Testis (tissue), 3 donors: ENCODE data around the gene ACYP2. TPM values are rescaled to one million over a fixed set of nuclear protein-coding genes. Genes with fewer than 3 reads are reported as not detected.

ENCODE experiments used
- DNase-seq: peaks from one replicate; pipeline ENCODE4 v3.0.0-alpha.2; 2019
- H3K27ac ChIP-seq, 2 donors: fragments of 200-600 bp; sonication (generic); one replicate each; pipeline ENCODE4 v1.5.1; 2019
- H3K27me3 ChIP-seq: fragments of 200-600 bp; sonication (generic); one replicate; pipeline ENCODE4 v1.5.1; 2019
- H3K36me3 ChIP-seq: fragments of 200-600 bp; sonication (generic); one replicate; pipeline ENCODE4 v1.5.1; 2017; ENCODE audit warnings: low read depth; ENCODE audit errors: missing control alignments
- H3K4me1 ChIP-seq: fragments of 200-600 bp; sonication (generic); one replicate; pipeline ENCODE4 v1.5.1; 2019
- H3K4me3 ChIP-seq, 2 donors: fragments of 200-600 bp; sonication (generic); one replicate each; pipeline ENCODE4 v1.5.1; 2017 to 2019
- H3K9me3 ChIP-seq: fragments of 200-600 bp; sonication (generic); one replicate; pipeline ENCODE4 v1.5.1; 2017
- CTCF ChIP-seq, 3 experiments: fragments of 450-650 bp in 2 of 3; fragments of 200-600 bp in 1 of 3; sonication (generic) in 1 of 3; IDR thresholded peaks; one replicate each; pipeline ENCODE4 v1.5.1; 2016 to 2019; ENCODE audit warnings: antibody characterized with exemption in 3 of 3, mild to moderate bottlenecking in 2 of 3, moderate library complexity in 1 of 3
- POLR2A ChIP-seq: fragments of 450-650 bp; IDR thresholded peaks from one replicate; pipeline ENCODE4 v1.6.1; 2017; ENCODE audit warnings: antibody characterized with exemption, mild to moderate bottlenecking, moderate library complexity
- WGBS, 2 donors: methylation state at CpG; one replicate each; pipeline ENCODE4 v1.1.5; 2018; 5-methylcytosine and 5-hydroxymethylcytosine counted together
- intact Hi-C: fragments of 100-400 bp; cut with DNase I; formaldehyde crosslinking; loops from one replicate; pipeline ENCODE4 v1.15.1; 2023; ENCODE audit warnings: low total_unique reads
- polyA plus RNA-seq: library from polyadenylated mRNA; stranded (reverse); fragments of 350-450 nt; fragmentation: Illumina TruSeq; extraction: RNeasy Lipid Tissue Mini Kit (QIAGEN cat#74804); gene quantifications from one replicate; pipeline ENCODE4 v1.2.3, GENCODE V29; 2014; ENCODE audit warnings: low read depth, low replicate concordance; ENCODE audit not compliant: insufficient read depth
- total RNA-seq, 2 donors: library from RNA; depleted of rRNA; stranded (reverse); fragments of >200 nt; gene quantifications; one replicate each; pipeline ENCODE4 v1.2.3, GENCODE V29; 2016

ACYP2 gene
- total and polyA plus RNA-seq, 3 donors from 2014 or later = 23.2 to 36.2 (median 34.5) TPM

GRCh38 chr2:54161660-54162424 is 46.4 kb downstream of the ACYP2 start:
- H3K9me3 ChIP-seq = no peaks in the 10 kb centered on the region
- no peak for DNase-seq
- H3K4me1 ChIP-seq = no peaks in the 10 kb centered on the region
- no peaks in the 10 kb centered on the region for H3K27me3 ChIP-seq
- TF ChIP-seq POLR2A (no peak), CTCF (IDR thresholded peaks at IDR 0.05) (peak in 1 of 3 experiments; percentile 22)
- no peak overlapping the region for H3K27ac ChIP-seq
- WGBS, 2 donors = 46 to 48% methylated on average over 3 of the region's 3 CpGs
- H3K36me3 ChIP-seq = no peaks in the 10 kb centered on the region
- no peak overlapping the region for H3K4me3 ChIP-seq
- intact Hi-C loops = no loop called here

- intact Hi-C loops = no loop called here
- Histone ChIP-seq H3K9me3 (no peaks in the 10 kb centered on the region), H3K27ac (no peak overlapping the region), H3K4me1 (no peaks in the 10 kb centered on the region), H3K27me3 (no peaks in the 10 kb centered on the region), H3K36me3 (no peaks in the 10 kb centered on the region), H3K4me3 (no peak overlapping the region)
- TF ChIP-seq POLR2A (no peak), CTCF (IDR thresholded peaks at IDR 0.05) (no peak)
- WGBS, 2 donors = 93 to 96% methylated on average over 1 of the region's 1 CpG
- DNase-seq = no peak
Measured at GRCh38 chr2:54164106-54164505, 48.7 kb downstream of the ACYP2 start.

- DNase-seq = no peak
- H3K36me3 ChIP-seq = no peaks in the 10 kb centered on the region
- H3K27ac ChIP-seq = no peak overlapping the region
- no peaks in the 10 kb centered on the region for H3K4me1 ChIP-seq
- H3K4me3 ChIP-seq = no peak overlapping the region
- H3K9me3 ChIP-seq = no peaks in the 10 kb centered on the region
- TF ChIP-seq POLR2A (no peak), CTCF (IDR thresholded peaks at IDR 0.05) (no peak)
- intact Hi-C loops = no loop called here
- 91 to 94% methylated on average over 3 of the region's 3 CpGs for WGBS, 2 donors
- no peaks in the 10 kb centered on the region for H3K27me3 ChIP-seq
Measured at GRCh38 chr2:54166121-54166773, 50.8 kb downstream of the ACYP2 start.

- intact Hi-C loops = no loop called here
- no peak overlapping the region for H3K4me3 ChIP-seq
- no peak overlapping the region for H3K27ac ChIP-seq
- peak; percentile 54 for DNase-seq
- H3K9me3 ChIP-seq = no peaks in the 10 kb centered on the region
- WGBS, 2 donors = 41 to 50% methylated on average over 2 of the region's 2 CpGs
- H3K4me1 ChIP-seq = no peaks in the 10 kb centered on the region
- TF ChIP-seq POLR2A = no peak
- TF ChIP-seq CTCF (IDR thresholded peaks at IDR 0.05) = peak in 1 of 3 experiments; percentile 30
- H3K36me3 ChIP-seq = no peaks in the 10 kb centered on the region
- H3K27me3 ChIP-seq = no peaks in the 10 kb centered on the region
Measured at GRCh38 chr2:54176577-54176976, 61.2 kb downstream of the ACYP2 start.
